ENCODE data around the gene RNF151.

GRCh38 chr16:1990351-1991134 is 23.9 kb downstream of the RNF151 start:
- TF ChIP-seq, protein P1, sequence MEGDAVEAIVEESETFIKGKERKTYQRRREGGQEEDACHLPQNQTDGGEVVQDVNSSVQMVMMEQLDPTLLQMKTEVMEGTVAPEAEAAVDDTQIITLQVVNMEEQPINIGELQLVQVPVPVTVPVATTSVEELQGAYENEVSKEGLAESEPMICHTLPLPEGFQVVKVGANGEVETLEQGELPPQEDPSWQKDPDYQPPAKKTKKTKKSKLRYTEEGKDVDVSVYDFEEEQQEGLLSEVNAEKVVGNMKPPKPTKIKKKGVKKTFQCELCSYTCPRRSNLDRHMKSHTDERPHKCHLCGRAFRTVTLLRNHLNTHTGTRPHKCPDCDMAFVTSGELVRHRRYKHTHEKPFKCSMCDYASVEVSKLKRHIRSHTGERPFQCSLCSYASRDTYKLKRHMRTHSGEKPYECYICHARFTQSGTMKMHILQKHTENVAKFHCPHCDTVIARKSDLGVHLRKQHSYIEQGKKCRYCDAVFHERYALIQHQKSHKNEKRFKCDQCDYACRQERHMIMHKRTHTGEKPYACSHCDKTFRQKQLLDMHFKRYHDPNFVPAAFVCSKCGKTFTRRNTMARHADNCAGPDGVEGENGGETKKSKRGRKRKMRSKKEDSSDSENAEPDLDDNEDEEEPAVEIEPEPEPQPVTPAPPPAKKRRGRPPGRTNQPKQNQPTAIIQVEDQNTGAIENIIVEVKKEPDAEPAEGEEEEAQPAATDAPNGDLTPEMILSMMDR (conservative IDR thresholded peaks at IDR 0.05 in 1 of 2, IDR thresholded peaks at IDR 0.05 in 1 of 2; ENCODE audit: extremely low read depth in 1 of 2, insufficient read depth in 1 of 2, low read depth in 1 of 2, low read length in 2 of 2), result no peak
- peak; percentile 82 for TF ChIP-seq EZH2 (IDR thresholded peaks at IDR 0.05; ENCODE audit: borderline replicate concordance, low read length)

Data from mammary epithelial cell (primary cell).